IMR-90 (cell line): ENCODE measurements around the gene RIPOR3. TPM values are rescaled to one million over a fixed set of nuclear protein-coding genes. Genes with fewer than 3 reads are reported as not detected.

Source experiments
- ATAC-seq: fragments of 200-7000 bp; cut with Tn5 transposase; 2 replicates; pipeline ENCODE4 v1.9.1; 2020; ENCODE audit warnings: low read depth, mild to moderate bottlenecking, moderate library complexity
- BruUV-seq: library from RNA; stranded (reverse); fragments of 400-500 nt; replicated peaks from 2 replicates; lab custom pipeline; 2021; lab: Mats Ljungman, UMichigan
- CTCF ChIA-PET: fragments of 300-600 bp; formaldehyde crosslinking; extraction: SDS; loops from one replicate; lab custom pipeline; 2021; ENCODE audit warnings: antibody characterized with exemption; lab: Yijun Ruan, JAX
- POLR2A ChIA-PET: fragments of 300-600 bp; sonication (Branson Sonifier 250); formaldehyde crosslinking; loops from one replicate; lab custom pipeline; 2022; ENCODE audit warnings: antibody characterized with exemption; ENCODE audit not compliant: unreplicated experiment; lab: Charles Lee
- DNase-seq: peaks from one replicate; pipeline ENCODE4 v3.0.0; 2013
- H2AFZ ChIP-seq: replicated peaks from 2 replicates; pipeline ENCODE3; 2013; ENCODE audit warnings: low read length, mild to moderate bottlenecking; ENCODE audit not compliant: poor library complexity
- H2AK5ac ChIP-seq: 2 replicates; pipeline ENCODE4 v1.6.1; 2013; ENCODE audit warnings: low read depth, low read length, inconsistent platforms
- H2AK9ac ChIP-seq: replicated peaks from 2 replicates; pipeline ENCODE3; 2013; ENCODE audit warnings: mild to moderate bottlenecking, low read depth, low read length, moderate library complexity; ENCODE audit not compliant: poor library complexity
- H2BK120ac ChIP-seq: 2 replicates; pipeline ENCODE4 v1.6.1; 2013; ENCODE audit warnings: low read depth, low read length, inconsistent platforms
- H2BK15ac ChIP-seq: 3 replicates; pipeline ENCODE4 v1.6.1; 2013; ENCODE audit warnings: low read depth, low read length, inconsistent platforms
- H2BK20ac ChIP-seq: 2 replicates; pipeline ENCODE4 v1.6.1; 2013; ENCODE audit warnings: low read depth, mild to moderate bottlenecking, inconsistent platforms, low read length, moderate library complexity
- H2BK5ac ChIP-seq: 2 replicates; pipeline ENCODE4 v1.6.1; 2013; ENCODE audit warnings: mild to moderate bottlenecking, low read depth, low read length, inconsistent platforms; ENCODE audit not compliant: poor library complexity, severe bottlenecking
- H3K14ac ChIP-seq: replicated peaks from 2 replicates; pipeline ENCODE4 v1.6.1; 2013; ENCODE audit warnings: low read depth, low read length, inconsistent platforms
- H3K18ac ChIP-seq: 2 replicates; pipeline ENCODE4 v1.6.1; 2013; ENCODE audit warnings: low read depth, low read length, control low read depth
- H3K23ac ChIP-seq: 2 replicates; pipeline ENCODE4 v1.6.1; 2013; ENCODE audit warnings: low read depth, low read length, inconsistent platforms
- H3K27ac ChIP-seq: 2 replicates; pipeline ENCODE4 v1.5.1; 2013; ENCODE audit warnings: mild to moderate bottlenecking, control low read depth, low read length; ENCODE audit not compliant: insufficient read depth
- H3K27me3 ChIP-seq: 2 replicates; pipeline ENCODE4 v1.6.1; 2013; ENCODE audit warnings: low read length; ENCODE audit not compliant: control insufficient read depth, insufficient read depth
- H3K36me3 ChIP-seq: 2 replicates; pipeline ENCODE4 v1.6.1; 2013; ENCODE audit warnings: low read length, mixed read lengths; ENCODE audit not compliant: control insufficient read depth, insufficient read depth
- H3K4ac ChIP-seq: 2 replicates; pipeline ENCODE4 v1.6.1; 2013; ENCODE audit warnings: low read depth, low read length, inconsistent platforms
- H3K4me1 ChIP-seq: 2 replicates; pipeline ENCODE4 v1.6.1; 2013; ENCODE audit warnings: low read length, mixed read lengths; ENCODE audit not compliant: control insufficient read depth, insufficient read depth
- H3K4me2 ChIP-seq: 2 replicates; pipeline ENCODE4 v1.6.1; 2013; ENCODE audit warnings: low read depth, mild to moderate bottlenecking, control low read depth, low read length, moderate library complexity
- H3K4me3 ChIP-seq: 2 replicates; pipeline ENCODE4 v1.5.1; 2013; ENCODE audit warnings: low read depth, mild to moderate bottlenecking, control low read depth, low read length, moderate library complexity; ENCODE audit not compliant: insufficient read depth
- H3K56ac ChIP-seq: 2 replicates; pipeline ENCODE4 v1.6.1; 2013; ENCODE audit warnings: low read length, inconsistent platforms; ENCODE audit not compliant: insufficient read depth; ENCODE audit errors: extremely low read depth
- H3K79me1 ChIP-seq, 2 experiments: 2 replicates each; pipeline ENCODE4 v1.6.1; 2013; ENCODE audit warnings: low read length in 2 of 2, inconsistent platforms in 1 of 2, low read depth in 1 of 2
- H3K9ac ChIP-seq: 2 replicates; pipeline ENCODE4 v1.6.1; 2013; ENCODE audit warnings: low read depth, low read length, control low read depth
- H3K9me1 ChIP-seq: 2 replicates; pipeline ENCODE4 v1.6.1; 2013; ENCODE audit warnings: low read length, inconsistent platforms; ENCODE audit not compliant: insufficient read depth
- H3K9me3 ChIP-seq: 2 replicates; pipeline ENCODE4 v1.6.1; 2013; ENCODE audit warnings: low read length; ENCODE audit not compliant: control insufficient read depth, insufficient read depth
- H4K20me1 ChIP-seq: 2 replicates; pipeline ENCODE4 v1.6.1; 2013; ENCODE audit warnings: low read length, inconsistent platforms; ENCODE audit not compliant: insufficient read depth
- H4K5ac ChIP-seq: 2 replicates; pipeline ENCODE4 v1.6.1; 2013; ENCODE audit warnings: mild to moderate bottlenecking, low read depth, low read length, control low read depth
- H4K8ac ChIP-seq, 2 experiments: 2 replicates each; pipeline ENCODE4 v1.6.1; 2013; ENCODE audit warnings: low read depth in 2 of 2, low read length in 2 of 2, control low read depth in 1 of 2, inconsistent platforms in 1 of 2
- H4K91ac ChIP-seq: 2 replicates; pipeline ENCODE4 v1.6.1; 2013; ENCODE audit warnings: low read depth, low read length, inconsistent platforms; ENCODE audit not compliant: insufficient read depth
- BHLHE40 ChIP-seq: fragments of 150-350 bp; IDR thresholded peaks from 2 replicates; pipeline ENCODE4 v1.6.1; 2016; ENCODE audit warnings: mild to moderate bottlenecking, low read depth, low read length
- CEBPB ChIP-seq: IDR thresholded peaks from 2 replicates; pipeline ENCODE4 v1.6.1; 2012; ENCODE audit warnings: low read depth, low read length, improper control_type of control experiment
- CHD1 ChIP-seq: IDR thresholded peaks from 2 replicates; pipeline ENCODE4 v1.6.1; 2012; ENCODE audit warnings: low read depth, low read length, improper control_type of control experiment
- MAFK ChIP-seq: IDR thresholded peaks from 2 replicates; pipeline ENCODE4 v1.6.1; 2012; ENCODE audit warnings: low read depth, low read length, improper control_type of control experiment
- POLR2A ChIP-seq: IDR thresholded peaks from 2 replicates; pipeline ENCODE4 v1.6.1; 2012; ENCODE audit warnings: mild to moderate bottlenecking, low read depth, low read length
- RAD21 ChIP-seq: IDR thresholded peaks from 2 replicates; pipeline ENCODE4 v1.6.1; 2012; ENCODE audit warnings: low read length, improper control_type of control experiment
- RCOR1 ChIP-seq: IDR thresholded peaks from 2 replicates; pipeline ENCODE4 v1.6.1; 2012; ENCODE audit warnings: mild to moderate bottlenecking, low read length, improper control_type of control experiment; ENCODE audit not compliant: insufficient replicate concordance
- RFX5 ChIP-seq: IDR thresholded peaks from 2 replicates; pipeline ENCODE4 v1.8.0; 2012; ENCODE audit warnings: low read depth, mild to moderate bottlenecking, low read length, moderate library complexity
- WGBS, 2 experiments: methylation state at CpG; one replicate each; pipeline versions ENCODE4 v1.1.5 to v1.1.7; 2013; ENCODE audit warnings: missing lambda C conversion rate in 2 of 2; ENCODE audit not compliant: insufficient read length in 1 of 2; ENCODE audit errors: extremely low coverage in 2 of 2; 5-methylcytosine and 5-hydroxymethylcytosine counted together
- dilution Hi-C: fragments of 300-500 bp; cut with HindIII; formaldehyde crosslinking; loops from one replicate; pipeline ENCODE4 v1.14.3; 2018; ENCODE audit warnings: low sequenced_read_pairs; ENCODE audit not compliant: unreplicated experiment
- in situ Hi-C: fragments of 300-500 bp; cut with MboI; formaldehyde crosslinking; loops from 3 replicates; pipeline ENCODE4 v1.14.3; 2019; ENCODE audit warnings: low sequenced_read_pairs, inconsistent platforms, mixed read lengths
- intact Hi-C: fragments of 100-400 bp; cut with micrococcal nuclease; formaldehyde crosslinking; loops from 2 replicates; pipeline ENCODE4 v1.10.0; 2022
- polyA plus RNA-seq, 3 experiments: library from polyadenylated mRNA; depleted of rRNA; stranded (reverse); fragments of >200 nt; gene quantifications; 2 replicates each; pipeline ENCODE4 v1.2.3, GENCODE V29; 2012; ENCODE audit warnings: low replicate concordance in 1 of 3
- total RNA-seq: library from RNA; depleted of rRNA; stranded (reverse); fragments of >200 nt; gene quantifications from 2 replicates; pipeline ENCODE4 v1.2.3, GENCODE V29; 2012
- TF ChIP-seq, protein P1 (sequence below): fragments of 150-350 bp; IDR thresholded peaks from 2 replicates; pipeline ENCODE4 v1.6.1; 2016; ENCODE audit warnings: low read depth, mild to moderate bottlenecking, low read length, moderate library complexity, borderline replicate concordance
- TF ChIP-seq, protein P2 (sequence below): conservative IDR thresholded peaks from 2 replicates; pipeline ENCODE4 v1.5.1; 2012; ENCODE audit warnings: mild to moderate bottlenecking, low read depth, low read length, improper control_type of control experiment

RIPOR3 gene
- total and polyA plus RNA-seq, 2 of the 4 experiments (the other 2 are of a cell fraction): 0.54 to 1.7 TPM

DNA sequence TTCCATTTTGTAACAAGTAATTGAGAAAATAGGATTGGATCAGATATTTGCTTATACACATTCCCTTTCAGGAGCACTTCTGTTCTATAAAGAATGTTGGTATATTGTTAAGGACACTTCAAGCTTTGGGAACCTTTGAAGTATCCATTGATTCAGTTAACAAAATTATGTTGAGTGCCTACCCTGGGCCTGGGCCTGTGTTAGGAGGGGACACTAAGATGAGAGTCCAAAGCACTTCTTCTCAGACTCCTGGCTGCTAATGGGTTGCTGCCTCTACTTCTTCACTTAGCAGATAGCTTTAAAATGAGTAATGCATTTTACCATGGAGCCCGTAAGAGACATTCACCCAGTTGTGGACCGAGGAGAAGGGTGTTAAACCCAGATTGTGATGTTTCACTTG lies 140.8 kb downstream of the RIPOR3 start:
- ChIA-PET POLR2A (no interaction called here), CTCF (interaction anchor here (0.8 kb wide), 1 partner anchor 16 kb away, joined by 3 read pairs; no protein-coding TSS in a partner anchor)
- H2BK5ac ChIP-seq: peak overlapping the region; percentile 47
- no peak overlapping the region for H2AFZ ChIP-seq
- H3K36me3 ChIP-seq: peaks cover 10% of the 10 kb centered on the region
- in situ Hi-C loops: no loop called here
- peaks cover 52 to 79% of the 10 kb centered on the region in 2 experiments for H3K79me1 ChIP-seq
- no peak overlapping the region for H4K5ac ChIP-seq
- H3K27me3 ChIP-seq: no peaks in the 10 kb centered on the region
- TF ChIP-seq MAFK: no peak
- TF ChIP-seq, protein P1, sequence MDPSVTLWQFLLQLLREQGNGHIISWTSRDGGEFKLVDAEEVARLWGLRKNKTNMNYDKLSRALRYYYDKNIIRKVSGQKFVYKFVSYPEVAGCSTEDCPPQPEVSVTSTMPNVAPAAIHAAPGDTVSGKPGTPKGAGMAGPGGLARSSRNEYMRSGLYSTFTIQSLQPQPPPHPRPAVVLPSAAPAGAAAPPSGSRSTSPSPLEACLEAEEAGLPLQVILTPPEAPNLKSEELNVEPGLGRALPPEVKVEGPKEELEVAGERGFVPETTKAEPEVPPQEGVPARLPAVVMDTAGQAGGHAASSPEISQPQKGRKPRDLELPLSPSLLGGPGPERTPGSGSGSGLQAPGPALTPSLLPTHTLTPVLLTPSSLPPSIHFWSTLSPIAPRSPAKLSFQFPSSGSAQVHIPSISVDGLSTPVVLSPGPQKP: no peak
- TF ChIP-seq, protein P2, sequence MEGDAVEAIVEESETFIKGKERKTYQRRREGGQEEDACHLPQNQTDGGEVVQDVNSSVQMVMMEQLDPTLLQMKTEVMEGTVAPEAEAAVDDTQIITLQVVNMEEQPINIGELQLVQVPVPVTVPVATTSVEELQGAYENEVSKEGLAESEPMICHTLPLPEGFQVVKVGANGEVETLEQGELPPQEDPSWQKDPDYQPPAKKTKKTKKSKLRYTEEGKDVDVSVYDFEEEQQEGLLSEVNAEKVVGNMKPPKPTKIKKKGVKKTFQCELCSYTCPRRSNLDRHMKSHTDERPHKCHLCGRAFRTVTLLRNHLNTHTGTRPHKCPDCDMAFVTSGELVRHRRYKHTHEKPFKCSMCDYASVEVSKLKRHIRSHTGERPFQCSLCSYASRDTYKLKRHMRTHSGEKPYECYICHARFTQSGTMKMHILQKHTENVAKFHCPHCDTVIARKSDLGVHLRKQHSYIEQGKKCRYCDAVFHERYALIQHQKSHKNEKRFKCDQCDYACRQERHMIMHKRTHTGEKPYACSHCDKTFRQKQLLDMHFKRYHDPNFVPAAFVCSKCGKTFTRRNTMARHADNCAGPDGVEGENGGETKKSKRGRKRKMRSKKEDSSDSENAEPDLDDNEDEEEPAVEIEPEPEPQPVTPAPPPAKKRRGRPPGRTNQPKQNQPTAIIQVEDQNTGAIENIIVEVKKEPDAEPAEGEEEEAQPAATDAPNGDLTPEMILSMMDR: no peak
- no peak for TF ChIP-seq POLR2A
- no peak for TF ChIP-seq RCOR1
- no peak for TF ChIP-seq CHD1
- no peak for TF ChIP-seq RAD21
- TF ChIP-seq RFX5: no peak
- TF ChIP-seq CEBPB: no peak
- TF ChIP-seq BHLHE40: no peak
- H3K9ac ChIP-seq: no peak overlapping the region
- peak overlapping the region; percentile 46 for H3K4me2 ChIP-seq
- peak; percentile 19; the same call in 1 of the 2 replicates for ATAC-seq
- peak overlapping the region; percentile 30; the same call in 1 of the 2 replicates for H3K4ac ChIP-seq
- H3K56ac ChIP-seq: no peak overlapping the region
- H3K4me3 ChIP-seq: no peak overlapping the region
- no peak overlapping the region for H4K8ac ChIP-seq
- WGBS, 2 experiments: no CpG with 5 or more reads among the region's 2 CpGs
- no TSS peak for BruUV-seq
- H3K14ac ChIP-seq: no peak overlapping the region; the same call in 1 of the 2 replicates
- no peak overlapping the region for H2AK9ac ChIP-seq
- DNase-seq: no peak
- no peak overlapping the region for H2BK120ac ChIP-seq
- H2AK5ac ChIP-seq: no peak overlapping the region
- intact Hi-C loops: no loop called here
- peaks cover 20% of the 10 kb centered on the region; the same call in 1 of the 2 replicates for H4K20me1 ChIP-seq
- no peaks in the 10 kb centered on the region for H3K9me3 ChIP-seq
- dilution Hi-C loops: no loop called here
- H3K4me1 ChIP-seq: peaks cover 15% of the 10 kb centered on the region
- H4K91ac ChIP-seq: no peak overlapping the region
- H3K9me1 ChIP-seq: peaks cover 29% of the 10 kb centered on the region
- H3K27ac ChIP-seq: no peak overlapping the region
- no peak overlapping the region for H2BK15ac ChIP-seq
- H2BK20ac ChIP-seq: no peak overlapping the region
- no peak overlapping the region for H3K18ac ChIP-seq
- peak overlapping the region; percentile 77; the same call in 1 of the 2 replicates for H3K23ac ChIP-seq
